ENCODE results near the gene GDAP1L1.

GRCh38 chr20:44268802-44269201 is 21.7 kb downstream of the GDAP1L1 start:
- no peak for TF ChIP-seq CTCF (IDR thresholded peaks at IDR 0.05 in 4 of 5, conservative IDR thresholded peaks at IDR 0.05 in 1 of 5)
- TF ChIP-seq POLR2A (IDR thresholded peaks at IDR 0.05): no peak
